SHP77 (cell line): ENCODE results near the gene PHC1.
"Not testable (repeated sequence)": the region's sequence is repeated elsewhere in the genome, so short reads cannot be mapped to it uniquely, and the experiment has no call there.

Experiments
- DNase-seq, 2 experiments: peaks; one replicate each; lab custom pipeline; 2025; lab: John Stamatoyannopoulos, UW

The PHC1 gene

DNA sequence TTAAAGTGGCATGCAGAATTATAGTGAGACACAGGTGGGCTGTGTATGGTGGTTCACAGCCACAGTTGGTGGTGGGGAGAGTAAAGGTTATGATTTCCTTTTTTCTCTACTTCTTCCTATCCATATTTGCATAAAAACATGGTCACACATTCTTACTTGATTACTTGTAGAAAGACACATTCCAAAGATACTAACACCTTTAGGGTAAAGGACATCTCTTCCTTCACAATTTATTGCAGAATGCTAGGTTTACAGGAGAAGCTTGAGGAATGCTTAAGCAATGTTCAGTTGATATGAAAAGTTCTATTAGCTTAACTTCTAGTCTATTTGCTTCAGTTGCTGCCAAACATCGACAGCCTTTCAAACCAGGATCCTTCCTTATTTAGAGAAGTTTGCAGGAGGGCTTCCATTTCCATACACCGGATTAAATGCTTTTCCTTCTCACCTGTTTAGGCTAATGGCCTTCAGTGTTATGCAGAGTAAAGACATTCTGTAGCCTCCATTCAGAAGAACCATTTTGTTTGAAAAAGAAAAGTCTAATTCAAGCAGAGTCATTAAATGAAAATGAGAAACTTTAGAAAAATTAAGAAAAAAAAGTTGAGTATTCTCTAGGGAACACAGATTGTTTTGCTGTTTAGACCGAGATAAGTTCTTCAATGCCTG, 2.6 kb upstream of the PHC1 start:
- no peak for DNase-seq

- peak in 1 of 2 experiments; percentile 17 for DNase-seq
Measured at GRCh38 chr12:8912914-8913313, 1.4 kb upstream of the PHC1 start.

DNA sequence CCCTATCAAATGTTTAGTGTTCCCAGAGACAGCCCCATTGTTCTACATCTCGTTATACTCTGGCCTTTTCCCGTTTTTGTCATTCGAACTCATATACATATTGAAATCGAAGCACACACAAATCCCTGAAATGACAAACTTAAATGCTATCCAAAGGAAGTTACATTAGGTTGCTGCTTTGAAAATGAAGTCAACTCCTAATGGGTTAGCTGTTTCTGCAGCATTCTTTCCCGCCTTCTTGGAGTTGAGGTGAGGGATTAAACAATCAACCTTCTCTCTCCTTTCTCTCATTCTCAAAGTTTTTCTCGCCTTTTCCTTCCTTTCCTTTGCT, 642 bp upstream of the PHC1 start:
- DNase-seq: peak in 1 of 2 experiments; percentile 8

- peak in 1 of 2 experiments; percentile 18 for DNase-seq
Measured at GRCh38 chr12:8914716-8915526, 612 bp downstream of the PHC1 start.

DNA sequence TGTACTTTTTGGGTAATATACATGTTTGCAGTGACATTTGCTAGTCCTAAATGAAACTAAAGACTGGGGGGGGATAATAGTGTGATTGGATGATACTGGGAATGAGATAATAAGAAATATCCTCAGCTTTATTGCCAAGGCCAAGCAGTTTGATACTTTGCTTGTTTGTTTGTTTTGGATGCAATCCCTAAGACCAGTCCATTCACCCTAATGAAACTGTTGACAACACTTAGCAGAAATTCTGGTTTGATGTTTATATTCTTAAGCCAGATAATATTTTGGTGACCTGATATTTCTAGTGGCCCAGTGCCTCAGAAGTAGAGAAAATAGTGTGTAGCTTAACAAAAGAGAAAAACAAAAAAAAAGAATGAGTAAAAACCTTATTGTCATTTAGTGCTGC, 1.8 kb downstream of the PHC1 start:
- DNase-seq: no peak

GRCh38 chr12:8917031-8917430, 2.7 kb downstream of the PHC1 start:
- no peak for DNase-seq

DNA sequence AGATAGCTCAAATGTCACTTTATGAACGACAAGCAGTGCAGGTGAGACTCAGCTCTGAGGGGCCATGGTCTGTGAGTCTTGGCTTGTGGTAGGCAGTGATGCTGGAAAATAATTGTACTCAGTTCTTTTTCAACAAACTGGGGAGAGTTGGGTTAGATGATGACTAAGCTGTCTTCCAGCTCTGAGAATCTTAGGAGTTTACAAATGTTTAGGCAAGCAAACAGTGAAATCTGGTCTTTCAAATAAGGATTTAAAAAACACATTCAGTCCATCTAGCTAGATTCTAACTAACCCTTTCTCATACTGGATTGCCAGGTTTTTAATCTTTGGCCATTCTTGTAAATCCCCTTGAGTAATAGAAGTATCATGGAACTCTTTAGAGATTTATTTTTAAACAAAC, 3.4 kb downstream of the PHC1 start:
- DNase-seq: no peak

DNA sequence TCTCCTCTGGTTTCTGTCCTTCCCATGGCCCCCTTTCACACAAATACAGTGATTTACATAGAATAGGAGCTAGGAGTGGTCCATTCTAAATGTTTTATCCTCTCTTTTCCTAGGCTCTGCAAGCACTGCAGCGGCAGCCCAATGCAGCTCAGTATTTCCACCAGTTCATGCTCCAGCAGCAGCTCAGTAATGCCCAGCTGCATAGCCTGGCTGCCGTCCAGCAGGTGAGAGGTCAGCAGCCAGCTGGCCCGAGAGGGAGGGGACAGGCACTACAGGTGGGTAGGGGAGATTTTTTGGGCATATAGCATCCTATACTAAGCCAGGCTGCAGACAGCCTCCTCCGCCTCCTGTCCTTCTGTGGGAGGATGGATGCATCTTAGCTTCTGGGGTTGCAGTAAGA, 5.3 kb downstream of the PHC1 start:
- DNase-seq: not testable (repeated sequence)

DNA sequence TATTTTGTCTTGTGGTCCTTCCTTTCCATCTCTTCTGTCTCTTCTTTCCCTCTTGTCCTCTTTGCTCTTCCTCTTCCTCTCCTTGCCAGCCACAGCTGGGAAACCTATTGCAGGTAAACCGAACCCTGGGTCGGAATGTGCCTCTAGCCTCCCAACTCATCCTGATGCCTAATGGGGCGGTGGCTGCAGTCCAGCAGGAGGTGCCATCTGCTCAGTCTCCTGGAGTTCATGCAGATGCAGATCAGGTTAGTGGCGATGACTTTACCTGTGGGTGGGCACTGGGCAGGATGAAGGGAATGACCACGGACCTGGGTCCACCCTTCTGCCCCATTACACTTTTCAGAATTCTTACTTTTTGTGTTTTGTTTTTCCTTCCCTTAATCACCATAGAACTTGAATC, 8.2 kb downstream of the PHC1 start:
- no peak for DNase-seq

- not testable (repeated sequence) for DNase-seq
Measured at GRCh38 chr12:8930655-8931323, 16.5 kb downstream of the PHC1 start.

DNA sequence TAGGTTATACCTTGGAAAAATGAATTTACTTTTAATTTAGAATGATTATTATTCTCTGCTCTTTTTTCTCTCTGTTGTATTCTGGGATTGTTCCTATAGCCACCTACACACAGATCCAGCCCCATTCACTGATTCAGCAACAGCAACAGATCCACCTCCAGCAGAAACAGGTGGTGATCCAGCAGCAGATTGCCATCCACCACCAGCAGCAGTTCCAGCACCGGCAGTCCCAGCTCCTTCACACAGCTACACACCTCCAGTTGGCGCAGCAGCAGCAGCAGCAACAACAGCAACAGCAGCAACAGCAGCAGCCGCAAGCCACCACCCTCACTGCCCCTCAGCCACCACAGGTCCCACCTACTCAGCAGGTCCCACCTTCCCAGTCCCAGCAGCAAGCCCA, 18.2 kb downstream of the PHC1 start:
- DNase-seq: not testable (repeated sequence)

DNA sequence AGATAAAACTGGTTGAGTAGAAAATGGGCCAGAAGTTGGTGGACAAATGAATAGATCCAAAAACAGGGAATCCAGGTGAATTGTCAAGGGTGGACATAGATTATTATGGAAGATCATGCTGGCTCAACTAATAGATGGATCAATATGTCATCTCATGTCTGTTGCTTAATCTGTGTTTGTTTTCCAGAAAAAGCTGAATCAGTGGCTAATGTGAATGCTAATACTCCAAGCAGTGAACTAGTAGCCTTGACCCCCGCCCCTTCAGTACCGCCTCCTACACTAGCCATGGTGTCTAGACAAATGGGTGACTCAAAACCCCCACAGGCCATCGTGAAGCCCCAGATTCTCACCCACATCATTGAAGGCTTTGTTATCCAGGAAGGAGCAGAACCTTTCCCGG, 19.8 kb downstream of the PHC1 start:
- not testable (repeated sequence) for DNase-seq

DNA sequence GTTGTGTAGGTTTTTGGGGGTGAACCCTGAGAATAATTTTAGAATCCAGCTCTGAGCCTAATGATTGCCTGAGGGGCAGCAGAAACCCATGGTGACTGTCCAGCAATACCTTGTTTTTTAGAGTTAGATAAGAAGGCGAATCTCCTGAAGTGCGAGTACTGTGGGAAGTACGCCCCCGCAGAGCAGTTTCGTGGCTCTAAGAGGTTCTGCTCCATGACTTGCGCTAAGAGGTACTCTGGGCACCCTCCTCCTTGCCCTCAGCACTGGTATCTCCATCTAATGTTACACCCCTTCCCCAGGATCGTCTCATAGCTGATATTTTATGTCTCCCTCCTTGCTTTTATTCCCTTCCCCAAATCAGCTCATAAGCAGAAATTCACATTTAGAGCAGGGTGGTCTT, 22.4 kb downstream of the PHC1 start:
- DNase-seq: no peak

GRCh38 chr12:8937842-8938442, 23.6 kb downstream of the PHC1 start:
- DNase-seq: not testable (repeated sequence)

DNA sequence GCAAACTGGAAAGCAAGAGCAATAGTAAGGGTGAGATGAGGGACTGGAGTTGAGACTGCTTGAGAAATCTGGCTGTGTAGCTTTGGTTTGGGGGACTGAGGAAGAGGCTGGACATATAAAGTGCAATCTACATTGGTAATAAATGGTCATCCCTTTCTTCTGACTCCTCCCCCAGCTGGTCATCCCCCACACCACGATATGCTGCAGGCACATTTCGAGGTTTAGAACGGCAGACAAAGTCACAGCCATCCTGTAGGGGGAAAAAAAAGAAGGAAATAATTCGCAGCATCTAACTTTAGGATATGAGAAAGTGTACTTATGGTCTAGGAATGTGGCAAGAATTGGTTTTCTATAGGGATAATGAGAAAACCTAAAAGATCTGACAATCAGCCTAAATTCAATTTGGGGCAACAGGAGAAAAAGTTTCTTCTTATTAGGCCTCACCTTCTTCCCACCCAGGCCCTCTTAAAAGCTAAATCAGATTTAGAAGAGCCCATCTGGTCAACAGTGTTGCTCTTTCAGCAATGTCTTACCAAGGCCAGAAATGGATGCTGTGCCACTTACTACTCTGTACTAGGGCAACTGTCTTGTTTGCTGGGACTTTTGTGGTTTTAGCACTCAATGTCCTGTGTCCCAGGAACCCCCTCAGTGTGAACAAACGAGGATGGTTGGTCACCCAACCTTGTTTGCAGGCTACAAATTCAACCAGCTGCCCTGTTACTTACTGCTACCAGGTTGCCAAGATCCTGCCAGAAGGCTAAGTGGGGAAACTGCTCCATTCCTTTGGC, 27.6 kb downstream of the PHC1 start:
- DNase-seq: no peak

GRCh38 chr12:8943565-8944186, 29.4 kb downstream of the PHC1 start:
- DNase-seq: no peak

DNA sequence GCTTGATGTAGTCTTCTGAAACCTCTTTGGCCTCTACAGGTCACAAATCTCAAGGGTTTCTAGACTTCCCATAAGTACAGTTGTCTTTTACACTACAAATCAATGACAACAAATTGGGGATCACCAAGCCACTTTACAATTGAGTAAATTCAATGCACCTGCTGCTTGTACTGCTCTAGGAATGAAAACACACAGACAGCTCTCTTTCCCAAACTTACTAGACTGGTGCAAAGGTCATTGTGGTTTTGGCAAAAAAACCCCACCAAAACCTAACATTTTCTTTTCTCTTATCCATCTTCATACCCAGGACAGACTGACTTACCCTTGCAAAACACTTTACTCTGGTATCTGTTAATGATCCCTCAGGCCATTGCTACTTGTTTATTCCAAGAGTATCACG, 32.4 kb downstream of the PHC1 start:
- DNase-seq: no peak

DNA sequence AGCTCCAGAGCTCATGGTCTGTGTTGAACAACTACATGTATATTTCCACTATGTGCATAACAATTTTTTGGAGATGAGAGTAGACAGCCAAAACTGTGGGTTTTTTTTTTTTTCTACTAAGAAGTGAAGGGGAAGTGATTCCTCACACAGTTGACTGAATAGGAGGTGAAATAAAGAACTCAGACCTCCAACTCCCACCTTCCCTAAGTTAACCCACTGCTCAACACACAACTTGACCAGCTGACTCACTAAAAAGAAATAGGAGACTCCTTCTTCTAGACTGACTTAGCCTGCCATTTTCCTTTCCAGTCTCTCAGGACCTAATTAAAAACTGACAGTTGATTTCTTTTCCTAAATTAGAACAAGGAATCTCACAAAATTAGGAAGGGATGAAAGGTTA, 33.4 kb downstream of the PHC1 start:
- DNase-seq: no peak

- no peak for DNase-seq
Measured at GRCh38 chr12:8948701-8949341, 34.5 kb downstream of the PHC1 start.

DNA sequence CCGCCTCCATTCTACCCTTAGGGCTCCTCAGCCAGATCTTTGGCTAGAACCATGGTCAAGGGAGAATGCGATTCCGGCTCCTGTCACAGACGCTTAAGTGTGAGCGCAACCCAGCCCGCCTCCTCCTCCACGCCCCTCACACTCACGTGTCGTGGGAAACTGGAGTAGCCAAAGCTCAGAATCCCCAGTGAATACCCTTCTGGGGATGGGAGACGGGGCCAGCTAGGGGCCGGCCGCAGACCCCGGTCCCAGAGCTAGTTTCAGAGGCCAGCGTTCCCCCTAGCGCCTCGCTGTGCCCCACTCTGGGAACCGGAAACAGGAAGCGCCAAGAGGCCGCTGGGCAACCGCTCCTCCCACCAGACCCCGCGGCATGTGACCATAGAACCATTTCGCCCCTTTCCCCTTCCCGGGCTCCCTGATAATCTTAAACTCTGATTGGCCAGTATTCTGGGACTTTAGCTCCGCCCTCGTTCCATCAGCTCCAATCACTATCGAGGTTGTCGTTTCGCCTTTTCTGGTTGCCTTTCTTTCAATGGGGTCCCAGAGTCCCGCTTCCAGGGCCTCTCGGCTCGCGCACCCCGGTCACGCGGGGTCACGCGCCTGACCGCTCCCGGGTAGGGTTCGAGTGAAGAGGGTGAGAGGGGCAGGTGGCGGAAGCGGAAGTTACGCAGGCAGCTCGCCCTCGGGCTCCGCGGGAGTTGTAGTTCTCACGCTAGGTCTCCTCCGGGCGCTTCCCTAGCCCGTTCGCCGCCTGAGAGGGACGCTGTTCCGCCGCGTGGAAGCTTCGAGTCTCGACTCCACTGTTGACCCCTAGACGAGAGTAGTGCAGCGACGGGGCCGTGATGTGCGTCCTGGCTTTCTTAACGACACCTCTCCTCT, 35.3 kb downstream of the PHC1 start, which contains the start of gene M6PR:
Gene M6PR, minus strand, starts transcription at position 304 of the 879 bp plus-strand sequence. CDS start 3,241 bp downstream, outside the sequence.
- peak; percentile 85 to 87 for DNase-seq
